T-helper 1 cell (primary cell): ENCODE data around the gene SHANK2.

Experiments
- DNase-seq, 5 donors: peaks; one replicate each; pipeline ENCODE4 v3.0.0-alpha.2; 2012 to 2020

Gene SHANK2

DNA sequence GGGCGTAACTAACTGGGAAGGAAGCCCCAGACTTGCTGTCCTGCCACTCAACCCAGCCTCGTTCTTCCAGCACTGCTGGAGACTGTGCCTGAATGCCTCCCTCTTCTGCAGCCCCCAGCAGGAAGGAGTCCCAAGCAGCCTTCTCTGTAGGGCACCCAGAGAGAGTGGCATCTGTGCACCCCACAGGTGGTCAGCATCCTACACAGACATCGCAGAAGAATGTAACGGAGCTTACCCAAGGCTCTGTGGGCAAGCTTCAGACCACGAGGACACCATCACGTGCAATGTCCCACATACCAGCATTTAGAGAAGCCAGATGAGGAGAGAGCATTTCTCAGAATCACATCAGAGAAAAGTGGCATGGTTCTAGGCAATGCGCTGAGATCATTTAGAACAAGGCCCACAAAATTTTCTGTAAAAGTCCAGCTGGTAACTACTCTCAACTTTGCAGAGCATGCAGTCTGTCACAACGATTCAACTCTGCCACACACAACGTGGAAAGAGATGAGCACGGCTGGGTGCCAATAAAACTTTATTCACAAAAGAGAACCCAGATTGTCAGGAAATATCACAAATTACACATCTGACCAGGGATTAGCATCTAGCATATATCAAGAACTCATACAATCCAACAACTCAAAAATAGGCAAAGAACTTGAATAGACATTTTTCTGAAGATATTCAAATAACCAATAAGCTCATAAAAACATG lies 33.4 kb downstream of the SHANK2 start:
- DNase-seq, result no peak

GRCh38 chr11:71215425-71215965 lies 36.9 kb downstream of the SHANK2 start:
- no peak for DNase-seq

DNA sequence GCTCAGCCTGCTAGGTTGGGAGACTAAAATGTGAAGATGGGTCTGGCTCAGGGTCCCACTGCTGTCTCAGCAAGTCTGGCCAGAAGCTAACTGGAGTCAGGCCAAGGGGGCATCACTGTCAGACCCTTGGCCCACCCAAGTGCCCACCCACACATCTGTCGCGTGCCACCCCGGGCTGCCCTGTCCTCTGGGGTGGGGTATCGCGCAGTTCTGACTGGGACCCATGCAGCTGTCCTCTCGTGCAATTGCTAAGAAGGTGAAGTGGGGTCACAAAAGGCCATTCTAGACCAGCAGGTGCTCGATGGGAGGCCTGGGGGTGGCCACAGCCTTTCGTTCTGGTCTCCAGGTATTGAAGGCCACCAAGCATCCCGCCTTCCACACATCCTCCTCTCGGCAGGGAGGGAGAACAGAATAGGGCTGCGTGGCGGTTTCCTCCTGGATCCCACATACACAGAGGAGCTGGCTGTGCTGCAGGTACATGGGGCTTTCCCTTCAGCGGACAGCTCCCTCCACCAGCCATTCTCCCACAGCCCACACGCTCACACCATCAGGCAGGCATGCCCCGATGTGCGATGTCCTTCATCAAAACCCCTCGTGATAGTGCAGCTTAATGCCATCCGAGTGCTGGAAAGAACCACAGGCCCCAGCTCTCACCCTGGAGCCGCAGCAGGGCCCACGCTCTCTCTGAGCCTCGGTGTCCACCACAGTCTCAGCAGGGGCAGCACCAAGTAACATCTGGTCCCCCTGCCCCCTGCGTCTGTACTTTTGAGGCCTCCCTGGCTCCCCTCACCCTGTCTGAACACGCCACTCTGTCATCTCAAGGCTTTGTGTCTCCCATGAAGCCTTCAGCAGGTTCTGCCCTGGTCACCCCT lies 37.6 kb downstream of the SHANK2 start:
- DNase-seq, result no peak

DNA sequence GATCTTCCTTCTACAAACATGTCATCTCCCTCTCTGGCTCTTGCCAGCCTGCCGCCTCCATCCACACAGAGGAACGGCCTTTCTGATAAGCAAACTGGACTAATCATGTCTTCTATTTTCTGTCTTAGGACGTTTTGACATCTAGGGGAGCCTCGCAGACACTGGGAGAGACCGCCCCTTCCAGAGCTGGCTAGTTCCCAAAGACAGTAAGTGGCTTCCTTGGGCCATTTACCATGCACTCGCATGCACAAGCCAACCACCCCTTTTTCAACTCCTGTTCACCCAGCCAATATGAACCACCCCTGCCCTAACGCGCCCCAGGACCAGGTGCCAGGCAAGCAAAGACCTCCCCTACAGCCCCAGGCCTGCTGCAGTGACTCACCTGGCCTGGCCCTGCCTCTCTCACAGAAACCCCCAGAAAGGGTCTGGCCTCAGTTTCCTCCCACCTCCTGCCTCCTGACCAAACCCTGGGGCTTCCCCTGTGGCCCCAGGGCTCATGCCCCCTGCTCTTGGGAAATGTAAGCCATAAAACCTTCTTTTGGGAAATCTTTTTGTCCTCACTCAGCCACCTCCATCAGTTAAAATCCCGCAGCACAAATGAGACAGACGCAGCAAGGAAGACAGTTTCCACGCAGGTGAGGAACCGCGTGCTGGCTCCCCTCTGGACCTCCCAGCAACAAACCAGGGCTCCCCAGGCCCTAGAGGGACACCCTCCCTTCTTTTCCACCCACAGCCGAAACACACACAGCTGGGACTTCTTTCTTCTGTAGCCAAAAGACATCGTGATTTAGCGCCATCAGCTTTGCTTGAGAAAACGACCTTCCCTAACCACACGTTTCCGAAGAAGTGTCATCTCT lies 38.5 kb downstream of the SHANK2 start:
- no peak for DNase-seq

- DNase-seq, result no peak
Observed at GRCh38 chr11:71212871-71213559, 39.4 kb downstream of the SHANK2 start.

DNA sequence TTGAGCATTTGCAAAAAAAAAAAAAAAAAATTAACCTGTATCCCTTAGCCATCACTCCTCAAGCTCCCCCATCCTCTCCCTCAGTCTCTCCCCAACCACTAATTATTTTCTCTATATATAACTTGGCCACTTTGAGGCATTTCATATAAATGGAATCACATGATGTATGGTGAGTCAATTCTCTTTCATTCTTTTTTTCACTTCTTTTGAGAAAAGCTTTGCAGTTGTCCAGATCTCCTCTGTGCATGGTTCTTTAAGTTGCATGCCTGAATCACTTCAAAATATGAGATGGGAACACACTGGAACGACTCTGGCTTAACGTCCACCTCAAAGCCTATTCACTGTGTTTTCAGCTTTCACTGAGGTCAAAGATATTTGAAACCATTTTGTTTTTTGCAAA lies 40.7 kb downstream of the SHANK2 start:
- DNase-seq, result no peak

DNA sequence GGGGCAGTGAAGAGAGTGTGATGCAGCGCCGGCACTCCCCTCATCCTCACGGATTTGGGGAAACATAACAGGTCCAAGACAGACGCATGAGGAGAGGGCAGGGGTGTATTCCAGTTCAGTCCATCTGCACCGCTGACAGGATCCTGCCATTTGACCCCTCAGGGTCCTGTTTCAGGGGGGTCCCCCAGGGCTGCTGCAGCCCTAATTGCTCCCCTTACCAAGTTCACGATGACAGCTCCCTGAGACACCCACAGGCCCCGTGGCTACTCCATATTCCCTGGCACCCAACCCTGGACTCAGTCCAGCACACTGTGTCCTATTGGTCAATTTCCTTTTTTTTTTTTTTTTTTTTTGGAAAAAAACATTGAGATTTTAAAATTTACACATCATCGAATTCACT lies 41.5 kb downstream of the SHANK2 start:
- DNase-seq, result no peak

- DNase-seq, result no peak
Observed at GRCh38 chr11:71209656-71210055, 42.7 kb downstream of the SHANK2 start.

- no peak for DNase-seq
Observed at GRCh38 chr11:71209181-71209580, 43.2 kb downstream of the SHANK2 start.

GRCh38 chr11:71208011-71208774 lies 44.2 kb downstream of the SHANK2 start:
- DNase-seq, result no peak

DNA sequence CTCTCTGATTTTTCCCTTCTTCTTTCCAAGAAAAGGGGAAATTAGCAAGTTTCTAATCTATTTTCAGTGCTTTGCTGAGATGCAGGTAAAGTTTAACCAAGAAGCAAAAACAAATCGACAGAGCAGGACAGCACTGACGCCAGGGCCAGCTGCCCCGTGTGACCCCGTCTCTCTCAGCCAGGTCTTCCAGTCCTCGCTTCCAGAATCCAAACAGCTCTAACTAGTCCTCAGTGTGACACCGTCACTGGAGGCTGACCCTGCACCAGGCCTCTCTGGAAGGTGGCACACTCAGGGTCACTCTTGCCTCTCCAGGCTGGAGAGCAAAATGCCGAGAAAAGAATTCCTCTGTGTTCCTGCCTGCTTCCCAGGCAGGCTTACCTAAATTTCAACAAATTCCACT lies 44.8 kb downstream of the SHANK2 start:
- no peak for DNase-seq

DNA sequence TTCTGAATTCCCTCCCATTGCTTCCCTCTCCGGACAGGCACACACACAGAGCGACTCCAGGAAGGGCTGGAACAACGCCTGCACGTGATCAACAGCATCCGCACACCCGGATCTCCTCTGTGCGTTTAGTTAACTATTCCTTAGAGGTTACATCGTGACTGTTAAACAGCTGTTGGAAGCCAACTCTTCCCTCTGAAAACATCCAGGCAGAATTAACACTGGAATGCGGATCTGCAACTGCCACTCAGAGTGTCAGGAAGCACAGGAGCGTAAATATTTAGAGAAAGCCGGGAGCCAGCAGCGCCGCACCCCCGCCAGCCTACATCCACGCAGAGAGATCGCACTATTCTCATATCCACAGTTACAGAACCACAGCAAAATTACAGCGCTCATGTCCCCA lies 46.2 kb downstream of the SHANK2 start:
- no peak for DNase-seq

DNA sequence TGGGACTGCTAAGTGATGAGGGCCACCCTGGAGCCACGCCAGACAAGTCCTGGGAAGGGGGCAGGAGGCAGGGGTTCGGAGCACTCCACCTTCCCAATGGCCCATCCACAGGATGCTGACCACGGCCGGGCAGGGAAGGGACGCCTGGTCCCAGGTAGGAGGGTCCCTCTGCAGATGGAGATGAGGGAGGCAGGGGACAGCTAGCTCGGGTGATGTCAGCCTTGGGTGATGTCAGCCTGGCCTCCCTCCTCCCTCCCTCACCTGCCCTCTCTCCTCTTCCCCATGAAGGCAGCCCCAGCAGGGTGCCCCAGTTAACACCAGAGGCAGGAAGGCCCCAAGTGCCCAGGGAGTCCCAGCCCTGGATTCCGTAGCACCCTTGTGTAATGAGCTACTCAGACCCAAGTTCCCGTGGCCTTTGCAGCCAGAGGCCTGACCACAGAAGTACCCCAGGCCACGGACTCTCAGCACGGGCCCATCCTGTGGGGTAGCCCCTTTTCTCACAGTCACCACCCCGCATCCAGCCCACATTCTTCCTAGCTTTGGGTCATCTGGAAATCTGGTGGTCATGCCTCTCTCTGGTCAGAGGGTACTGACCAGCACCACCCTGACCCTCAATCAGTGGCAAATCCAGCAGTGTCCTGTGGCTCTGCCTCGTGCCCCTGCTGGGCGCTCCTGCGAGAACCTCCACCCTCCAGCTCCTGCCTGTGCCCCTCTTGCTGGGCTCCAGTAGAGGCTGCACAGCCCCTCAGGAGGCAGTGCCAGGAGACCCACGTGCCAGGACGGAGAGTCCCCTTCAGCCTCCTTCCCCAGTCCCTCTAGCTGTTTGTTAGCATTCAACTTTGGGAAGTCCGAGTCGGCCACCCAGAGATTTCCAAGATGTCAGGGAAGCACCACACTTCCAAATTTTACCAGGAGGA lies 47.4 kb downstream of the SHANK2 start:
- DNase-seq, result no peak

- no peak for DNase-seq
Observed at GRCh38 chr11:71204294-71204693, 48.1 kb downstream of the SHANK2 start.

DNA sequence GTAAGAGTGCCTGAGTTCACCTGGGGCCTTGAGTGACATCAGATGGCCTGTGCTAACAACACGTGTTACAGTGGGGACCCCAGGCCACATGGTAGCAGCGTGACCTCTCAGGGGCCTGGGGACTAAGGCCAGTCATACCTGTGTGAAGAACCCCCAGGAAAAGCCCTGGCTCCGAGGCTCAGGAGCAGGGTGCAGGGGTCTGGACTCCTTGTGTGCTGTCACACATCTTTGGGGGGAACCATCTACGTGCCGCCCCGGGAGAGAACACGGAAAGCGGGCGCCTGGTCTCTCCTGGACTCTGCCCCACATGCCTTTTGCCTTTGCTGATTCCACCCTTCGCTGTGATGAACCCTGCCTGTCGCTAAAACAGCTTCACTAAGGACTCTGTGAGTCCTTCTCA lies 48.7 kb downstream of the SHANK2 start:
- DNase-seq, result no peak

- no peak for DNase-seq
Observed at GRCh38 chr11:71202966-71203365, 49.4 kb downstream of the SHANK2 start.

- no peak for DNase-seq
Observed at GRCh38 chr11:71202598-71202944, 49.8 kb downstream of the SHANK2 start.
